Heart left ventricle (tissue), 16 donors: Measurements from ENCODE around the gene EIF4G3. TPM values are rescaled to one million over a fixed set of nuclear protein-coding genes. Genes with fewer than 3 reads are reported as not detected.
"Not testable (repeated sequence)": the region's sequence is repeated elsewhere in the genome, so short reads cannot be mapped to it uniquely, and the experiment has no call there.

ENCODE experiments used
- ATAC-seq, 4 donors: fragments of 200-7000 bp; cut with Tn5 transposase; one replicate each; pipeline ENCODE4 v1.9.1; 2020 to 2022; ENCODE audit warnings: moderate library complexity in 4 of 4, mild to moderate bottlenecking in 3 of 4, moderate number of reproducible peaks in 1 of 4
- DNase-seq, 5 donors: peaks; one replicate each; pipeline ENCODE4 v3.0.0-alpha.2; 2020
- H3K27ac ChIP-seq, 12 donors: fragments of 200-600 bp; sonication (generic) in 4 of 12; one replicate each; pipeline versions ENCODE4 v1.5.0 to v1.8.0; 2016 to 2022; ENCODE audit warnings: mild to moderate bottlenecking in 2 of 12
- H3K27me3 ChIP-seq, 9 donors: fragments of 200-600 bp; sonication (generic) in 2 of 9; one replicate each; pipeline versions ENCODE4 v1.5.1 to v1.8.0; 2016 to 2022; ENCODE audit warnings: mild to moderate bottlenecking in 3 of 9
- H3K36me3 ChIP-seq, 9 donors: fragments of 200-600 bp; sonication (generic) in 2 of 9; one replicate each; pipeline versions ENCODE4 v1.5.0 to v1.8.0; 2018 to 2022; ENCODE audit warnings: mild to moderate bottlenecking in 2 of 9
- H3K4me1 ChIP-seq, 12 donors: fragments of 200-600 bp; sonication (generic) in 4 of 12; one replicate each; pipeline versions ENCODE4 v1.5.0 to v1.8.0; 2016 to 2022; ENCODE audit warnings: mild to moderate bottlenecking in 3 of 12
- H3K4me3 ChIP-seq, 12 donors: fragments of 200-600 bp; sonication (generic) in 4 of 12; one replicate each; pipeline versions ENCODE4 v1.5.0 to v1.8.0; 2017 to 2022; ENCODE audit warnings: mild to moderate bottlenecking in 9 of 12, moderate library complexity in 4 of 12
- H3K9me3 ChIP-seq, 12 donors: fragments of 200-600 bp; sonication (generic) in 4 of 12; one replicate each; pipeline versions ENCODE4 v1.5.0 to v1.8.0; 2016 to 2022; ENCODE audit warnings: mild to moderate bottlenecking in 1 of 12
- CTCF ChIP-seq, 12 donors: fragments of 200-600 bp; sonication (generic) in 4 of 12; IDR thresholded peaks; one replicate each; pipeline versions ENCODE4 v1.5.0 to v1.8.0; 2018 to 2022; ENCODE audit warnings: antibody characterized with exemption in 12 of 12, mild to moderate bottlenecking in 5 of 12
- POLR2A ChIP-seq, 2 donors: fragments of 450-650 bp; IDR thresholded peaks; one replicate each; pipeline ENCODE4 v1.6.1; 2017; ENCODE audit warnings: antibody characterized with exemption in 2 of 2, mild to moderate bottlenecking in 2 of 2, moderate library complexity in 2 of 2
- WGBS, 4 donors: extraction: QIAGEN DNeasy Blood & Tissue Kit in 2 of 4; methylation state at CpG; one replicate each; pipeline versions ENCODE4 v1.1.5 to v1.1.7; 2013 to 2018; 5-methylcytosine and 5-hydroxymethylcytosine counted together
- intact Hi-C, 10 donors: fragments of 100-400 bp; cut with DNase I; formaldehyde crosslinking; loops; one replicate each; pipeline versions ENCODE4 v1.11.1 to v1.14.2; 2022
- polyA plus RNA-seq, 2 donors: library from polyadenylated mRNA; stranded (reverse); fragments of 200-250 nt; gene quantifications; one replicate each; pipeline ENCODE4 v1.2.3, GENCODE V29; 2013
- total RNA-seq, 9 donors: library from RNA; depleted of rRNA in 2 of 9; stranded (reverse); fragments of >200 nt in 2 of 9; fragmentation: NEBNext Ultra II Directional in 3 of 9; extraction: Animal tissue kit (Norgen Biotek cat#: 25700) in 3 of 9; gene quantifications; one replicate each; pipeline versions ENCODE4 v1.1.0 to v1.2.4, GENCODE V29; 2016 to 2023
- donor health status: ischemic (EF 13 %, LVEDD 7.1; RV severe dilation, severe dysfunction).
- donor health status: healthy with polysubstance abuse.
- donor health status: DM: no; HTN: yes; CAD: no.
- donor health status: DM: no; HTN: no; CAD: no.
- donor health status: ischemic (EF 25% LVEDD 6.9; RV normal size, moderate dysfunction).
- donor health status: ischemic (EF 25% LVEDD 5.7; RV mildly dilated, moderate dysfunction).
- donor health status: healthy.
- donor health status: DM: yes; HTN: yes; CAD: no.
- donor health status: ischemic (EF 35%, LVEDD 5.7; RV mildly dilated, moderate dysfunction).
- donor health status: nonischemic (EF 11% LVEDD 7.7; RV severe dilation, severe dysfunction).
- donor health status: DM: yes; HTN: yes; CAD: no.
- donor health status: PGD.
- donor health status: ischemic (EF 29% LVEDD 5.4; RV normal size, mild dysfunction).
- donor health status: nonischemic (EF 23%, LVEDD 6.1; RV moderate dilation, normal function).

EIF4G3 gene
- total and polyA plus RNA-seq, 11 donors = 14.6 to 49.0 (median 36.2) TPM

- H3K27ac ChIP-seq = no peak overlapping the region
- ATAC-seq = no peak
- H3K9me3 ChIP-seq = no peaks in the 10 kb centered on the region
- TF ChIP-seq POLR2A (IDR thresholded peaks at IDR 0.05) = no peak
- TF ChIP-seq CTCF (IDR thresholded peaks at IDR 0.05) = no peak
- DNase-seq = no peak
- peaks cover 0 to 27% (median 5%) of the 10 kb centered on the region in 9 donors for H3K36me3 ChIP-seq
- no peaks in the 10 kb centered on the region for H3K27me3 ChIP-seq
- no peak overlapping the region for H3K4me3 ChIP-seq
- WGBS, 4 donors = 83 to 94% (median 91%) methylated on average over 4 of the region's 4 CpGs
- intact Hi-C loops = no loop called here
- H3K4me1 ChIP-seq = no peaks in the 10 kb centered on the region
Measured at GRCh38 chr1:20928146-20928545, 248.6 kb downstream of the EIF4G3 start.

- intact Hi-C loops = no loop called here
- DNase-seq (no peak), ATAC-seq (no peak)
- TF ChIP-seq CTCF (IDR thresholded peaks at IDR 0.05) = no peak
- TF ChIP-seq POLR2A (IDR thresholded peaks at IDR 0.05) = no peak
- H3K27me3 ChIP-seq = no peaks in the 10 kb centered on the region
- 72 to 87% (median 82%) methylated on average over 3 of the region's 3 CpGs for WGBS, 4 donors
- no peaks in the 10 kb centered on the region for H3K9me3 ChIP-seq
- H3K4me1 ChIP-seq = peaks cover 0 to 4% (median 0%) of the 10 kb centered on the region in 12 donors
- no peak overlapping the region for H3K27ac ChIP-seq
- no peaks in the 10 kb centered on the region for H3K36me3 ChIP-seq
- H3K4me3 ChIP-seq = no peak overlapping the region
Measured at GRCh38 chr1:20921285-20921684, 255.4 kb downstream of the EIF4G3 start.

GRCh38 chr1:20913242-20913641 lies 263.5 kb downstream of the EIF4G3 start:
- ATAC-seq (no peak), DNase-seq (no peak)
- peaks cover 0 to 13% (median 0%) of the 10 kb centered on the region in 9 donors for H3K36me3 ChIP-seq
- no peaks in the 10 kb centered on the region for H3K27me3 ChIP-seq
- H3K27ac ChIP-seq = no peak overlapping the region
- no peak overlapping the region for H3K4me3 ChIP-seq
- no peaks in the 10 kb centered on the region for H3K9me3 ChIP-seq
- TF ChIP-seq POLR2A (IDR thresholded peaks at IDR 0.05) (no peak), CTCF (IDR thresholded peaks at IDR 0.05) (no peak)
- WGBS, 4 donors = 96 to 99% (median 98%) methylated on average over 2 of the region's 2 CpGs
- intact Hi-C loops = no loop called here
- H3K4me1 ChIP-seq = no peaks in the 10 kb centered on the region

GRCh38 chr1:20907526-20907925 lies 269.2 kb downstream of the EIF4G3 start:
- H3K27ac ChIP-seq, H3K4me3 ChIP-seq, ATAC-seq, H3K27me3 ChIP-seq, H3K4me1 ChIP-seq, intact Hi-C loops, H3K9me3 ChIP-seq, DNase-seq: not testable (repeated sequence)
- WGBS, 4 donors = 85 to 98% (median 95%) methylated on average over 1 to 2 of the region's 2 CpGs
- H3K36me3 ChIP-seq = peaks cover 0 to 20% (median 10%) of the 10 kb centered on the region in 9 donors

- Histone ChIP-seq H3K36me3 (peaks cover 0 to 32% (median 19%) of the 10 kb centered on the region in 9 donors), H3K9me3 (no peaks in the 10 kb centered on the region), H3K27ac (no peak overlapping the region), H3K27me3 (no peaks in the 10 kb centered on the region), H3K4me1 (no peaks in the 10 kb centered on the region), H3K4me3 (no peak overlapping the region)
- ATAC-seq (no peak), DNase-seq (no peak)
- TF ChIP-seq POLR2A (IDR thresholded peaks at IDR 0.05) (no peak), CTCF (IDR thresholded peaks at IDR 0.05) (no peak)
- 79 to 86% (median 84%) methylated on average over 2 of the region's 2 CpGs for WGBS, 4 donors
- intact Hi-C loops = no loop called here
Measured at GRCh38 chr1:20903437-20903836, 273.3 kb downstream of the EIF4G3 start.
